Nephron (organoid): Measurements from ENCODE around the gene GATA1.

Experiments used
- H3K27ac Mint-ChIP-seq, 3 experiments: 2 replicates each; pipeline ENCODE4 v1.8.0; 2020; ENCODE audit warnings: mixed read lengths in 3 of 3, mild to moderate bottlenecking in 2 of 3, moderate library complexity in 1 of 3
- H3K27me3 Mint-ChIP-seq: 2 replicates; pipeline ENCODE4 v1.8.0; 2021; ENCODE audit warnings: low read depth, mild to moderate bottlenecking, moderate library complexity, mixed read lengths
- H3K36me3 Mint-ChIP-seq: 2 replicates; pipeline ENCODE4 v1.8.0; 2020; ENCODE audit warnings: low read depth, mixed read lengths
- H3K4me1 Mint-ChIP-seq: 2 replicates; pipeline ENCODE4 v1.8.0; 2020; ENCODE audit warnings: mixed read lengths
- H3K4me3 Mint-ChIP-seq, 3 experiments: 2 replicates each; pipeline ENCODE4 v1.8.0; 2020; ENCODE audit warnings: mild to moderate bottlenecking in 3 of 3, mixed read lengths in 3 of 3, moderate library complexity in 2 of 3
- H3K9me3 Mint-ChIP-seq: 2 replicates; pipeline ENCODE4 v1.8.0; 2020; ENCODE audit warnings: mixed read lengths
- TF ChIP-seq, protein P1 (sequence below), 3 experiments: fragments of 200-600 bp; sonication (generic); IDR thresholded peaks; one replicate each; pipeline ENCODE4 v1.5.0; 2021; ENCODE audit warnings: antibody characterized with exemption in 3 of 3; ENCODE audit not compliant: unreplicated experiment in 3 of 3

Gene GATA1

GRCh38 chrX:48747415-48748016 lies 38.9 kb upstream of the GATA1 start:
- Mint-ChIP-seq H3K9me3 (peaks cover 6% of the 10 kb centered on the region), H3K27ac (peak overlapping the region in 2 of 3 experiments; percentile 69 to 86), H3K4me1 (no peaks in the 10 kb centered on the region), H3K36me3 (no peaks in the 10 kb centered on the region), H3K27me3 (peaks cover 3% of the 10 kb centered on the region), H3K4me3 (no peak overlapping the region)
- TF ChIP-seq, protein P1, sequence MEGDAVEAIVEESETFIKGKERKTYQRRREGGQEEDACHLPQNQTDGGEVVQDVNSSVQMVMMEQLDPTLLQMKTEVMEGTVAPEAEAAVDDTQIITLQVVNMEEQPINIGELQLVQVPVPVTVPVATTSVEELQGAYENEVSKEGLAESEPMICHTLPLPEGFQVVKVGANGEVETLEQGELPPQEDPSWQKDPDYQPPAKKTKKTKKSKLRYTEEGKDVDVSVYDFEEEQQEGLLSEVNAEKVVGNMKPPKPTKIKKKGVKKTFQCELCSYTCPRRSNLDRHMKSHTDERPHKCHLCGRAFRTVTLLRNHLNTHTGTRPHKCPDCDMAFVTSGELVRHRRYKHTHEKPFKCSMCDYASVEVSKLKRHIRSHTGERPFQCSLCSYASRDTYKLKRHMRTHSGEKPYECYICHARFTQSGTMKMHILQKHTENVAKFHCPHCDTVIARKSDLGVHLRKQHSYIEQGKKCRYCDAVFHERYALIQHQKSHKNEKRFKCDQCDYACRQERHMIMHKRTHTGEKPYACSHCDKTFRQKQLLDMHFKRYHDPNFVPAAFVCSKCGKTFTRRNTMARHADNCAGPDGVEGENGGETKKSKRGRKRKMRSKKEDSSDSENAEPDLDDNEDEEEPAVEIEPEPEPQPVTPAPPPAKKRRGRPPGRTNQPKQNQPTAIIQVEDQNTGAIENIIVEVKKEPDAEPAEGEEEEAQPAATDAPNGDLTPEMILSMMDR (IDR thresholded peaks at IDR 0.05; ENCODE audit: unreplicated experiment in 3 of 3) = no peak

DNA sequence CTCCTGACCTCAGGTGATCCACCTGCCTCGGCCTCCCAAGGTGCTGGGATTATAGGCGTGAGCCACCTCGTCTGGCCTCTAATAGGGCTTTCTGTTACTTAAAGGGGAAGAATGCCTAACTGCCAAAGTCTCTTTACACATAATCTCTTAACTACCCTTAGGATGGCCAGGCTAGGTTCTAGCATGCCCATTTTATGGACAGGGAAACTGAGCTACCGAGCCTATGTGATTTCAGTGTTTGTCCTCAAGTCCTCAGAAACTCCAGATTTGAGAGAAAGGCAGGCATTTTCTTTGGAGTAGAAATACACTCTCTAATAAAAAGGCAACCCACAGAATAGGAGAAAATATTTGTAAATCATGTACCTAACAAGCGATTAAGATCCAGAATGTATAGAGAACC lies 37.2 kb upstream of the GATA1 start:
- no peaks in the 10 kb centered on the region for H3K36me3 Mint-ChIP-seq
- no peak overlapping the region for H3K4me3 Mint-ChIP-seq
- TF ChIP-seq, protein P1 (IDR thresholded peaks at IDR 0.05; ENCODE audit: unreplicated experiment in 3 of 3) = no peak
- H3K27ac Mint-ChIP-seq = no peak overlapping the region
- no peaks in the 10 kb centered on the region for H3K4me1 Mint-ChIP-seq
- H3K27me3 Mint-ChIP-seq = peaks cover 3% of the 10 kb centered on the region
- peaks cover 6% of the 10 kb centered on the region for H3K9me3 Mint-ChIP-seq

- Mint-ChIP-seq H3K36me3 (no peaks in the 10 kb centered on the region), H3K4me1 (no peaks in the 10 kb centered on the region), H3K27me3 (peaks cover 3% of the 10 kb centered on the region), H3K27ac (no peak overlapping the region), H3K4me3 (no peak overlapping the region), H3K9me3 (peaks cover 10% of the 10 kb centered on the region)
- TF ChIP-seq, protein P1 (IDR thresholded peaks at IDR 0.05; ENCODE audit: unreplicated experiment in 3 of 3) = no peak
Measured at GRCh38 chrX:48751343-48751742, 35.0 kb upstream of the GATA1 start.

- peaks cover 10% of the 10 kb centered on the region for H3K9me3 Mint-ChIP-seq
- no peaks in the 10 kb centered on the region for H3K36me3 Mint-ChIP-seq
- no peak overlapping the region for H3K4me3 Mint-ChIP-seq
- H3K27me3 Mint-ChIP-seq = peaks cover 3% of the 10 kb centered on the region
- no peaks in the 10 kb centered on the region for H3K4me1 Mint-ChIP-seq
- no peak overlapping the region for H3K27ac Mint-ChIP-seq
- TF ChIP-seq, protein P1 (IDR thresholded peaks at IDR 0.05; ENCODE audit: unreplicated experiment in 3 of 3) = no peak
Measured at GRCh38 chrX:48752498-48752897, 33.9 kb upstream of the GATA1 start.

DNA sequence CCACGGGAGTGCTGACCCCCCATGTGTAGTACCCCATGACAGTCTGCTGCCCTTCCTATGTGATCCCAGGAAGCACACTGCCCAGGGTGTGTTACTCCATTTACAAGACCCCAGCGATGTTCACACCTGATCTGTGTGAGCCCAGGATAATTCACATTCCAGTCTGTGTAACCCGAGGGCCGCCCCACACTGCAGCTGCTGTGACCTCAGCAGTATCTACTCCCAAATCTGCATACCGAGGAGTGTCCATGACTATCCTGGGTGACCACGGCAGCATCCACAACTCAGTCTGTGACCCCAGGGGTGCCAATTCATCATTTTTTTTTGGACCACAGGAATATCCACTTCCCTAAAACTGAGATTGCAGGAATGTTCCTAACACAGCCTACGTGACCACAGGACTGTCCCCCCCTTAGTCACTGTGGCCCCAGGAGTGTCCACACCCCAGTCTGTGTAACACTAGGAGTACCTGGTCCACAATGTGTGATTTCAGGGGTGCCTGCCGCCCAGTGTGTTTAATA lies 32.6 kb upstream of the GATA1 start:
- TF ChIP-seq, protein P1 (IDR thresholded peaks at IDR 0.05; ENCODE audit: unreplicated experiment in 3 of 3) = no peak
- H3K4me3 Mint-ChIP-seq = no peak overlapping the region
- no peaks in the 10 kb centered on the region for H3K27me3 Mint-ChIP-seq
- no peak overlapping the region for H3K27ac Mint-ChIP-seq
- H3K9me3 Mint-ChIP-seq = peaks cover 7% of the 10 kb centered on the region
- H3K36me3 Mint-ChIP-seq = no peaks in the 10 kb centered on the region
- no peaks in the 10 kb centered on the region for H3K4me1 Mint-ChIP-seq

DNA sequence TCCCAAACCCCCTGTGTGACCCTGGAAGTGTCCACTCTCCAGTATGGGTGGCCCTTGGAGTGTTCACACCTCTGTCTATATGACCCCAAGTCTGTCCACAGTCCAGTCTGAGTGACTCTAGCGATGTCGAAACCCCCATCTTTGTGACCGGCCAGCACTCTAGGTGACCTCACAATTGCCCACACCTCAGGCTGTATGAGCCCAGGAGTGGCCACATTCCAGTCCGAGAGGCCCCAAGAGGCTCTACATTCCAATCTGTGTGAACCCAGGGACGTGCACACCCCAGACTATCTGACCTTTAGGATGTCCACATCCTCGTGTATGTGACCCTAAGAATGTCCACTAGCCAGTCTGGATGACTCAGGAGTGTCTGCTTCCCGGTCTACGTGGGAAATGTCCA lies 32.2 kb upstream of the GATA1 start:
- TF ChIP-seq, protein P1 (IDR thresholded peaks at IDR 0.05; ENCODE audit: unreplicated experiment in 3 of 3) = no peak
- no peaks in the 10 kb centered on the region for H3K36me3 Mint-ChIP-seq
- H3K4me1 Mint-ChIP-seq = no peaks in the 10 kb centered on the region
- H3K27ac Mint-ChIP-seq = no peak overlapping the region
- H3K9me3 Mint-ChIP-seq = peaks cover 7% of the 10 kb centered on the region
- H3K27me3 Mint-ChIP-seq = no peaks in the 10 kb centered on the region
- no peak overlapping the region for H3K4me3 Mint-ChIP-seq
